ENCODE results near the gene NOX5. TPM values are rescaled to one million over a fixed set of nuclear protein-coding genes. Genes with fewer than 3 reads are reported as not detected.

The NOX5 gene
- total and polyA plus RNA-seq, 2 of the 4 experiments (the other 2 are of a cell fraction) = 0.07 TPM; not detected in 1

DNA sequence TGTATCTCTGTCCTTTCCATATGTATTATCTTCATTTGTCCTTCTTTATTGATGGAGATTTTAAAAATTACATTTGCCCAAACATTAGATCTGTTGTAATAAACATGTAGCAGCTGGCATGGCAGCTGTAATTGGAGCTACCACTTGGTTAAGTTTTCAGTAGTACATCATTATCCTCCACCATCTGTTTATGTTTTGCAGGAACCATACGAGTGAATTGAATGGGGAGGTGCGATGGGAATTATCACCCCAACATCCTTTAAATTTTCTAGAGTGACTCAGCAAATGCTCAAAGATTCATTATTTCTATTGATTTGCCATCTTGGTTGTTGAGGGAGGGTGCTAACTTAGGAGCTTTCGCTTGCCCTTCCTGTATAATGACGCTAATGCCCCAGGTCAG, 32.6 kb upstream of the NOX5 start:
- Histone ChIP-seq H2BK120ac (ENCODE audit: low read depth, low read length) (no peak overlapping the region), H3K27me3 (ENCODE audit: control insufficient read depth, insufficient read depth, low read length) (peaks cover 21% of the 10 kb centered on the region), H3K27ac (ENCODE audit: insufficient read depth, low read length) (no peak overlapping the region), H3K9ac (ENCODE audit: low read depth, low read length) (no peak overlapping the region), H4K8ac (ENCODE audit: low read depth in 2 of 2, low read length in 2 of 2) (no peak overlapping the region), H3K14ac (replicated peaks; ENCODE audit: low read depth, low read length) (no peak overlapping the region), H3K79me1 (ENCODE audit: low read depth in 1 of 2, low read length in 2 of 2) (no peaks in the 10 kb centered on the region), H2BK5ac (ENCODE audit: low read depth, low read length, poor library complexity, severe bottlenecking) (no peak overlapping the region), H2BK15ac (ENCODE audit: low read depth, low read length) (no peak overlapping the region), H3K9me3 (ENCODE audit: control insufficient read depth, insufficient read depth, low read length) (0 out of 2 replicates have a peak, but pooled peaks cover 2% of the 10 kb centered on the region), H2AK9ac (replicated peaks; ENCODE audit: low read depth, low read length, poor library complexity) (no peak overlapping the region), H3K56ac (ENCODE audit: extremely low read depth, insufficient read depth, low read length) (no peak overlapping the region), H3K36me3 (ENCODE audit: control insufficient read depth, insufficient read depth, low read length) (no peaks in the 10 kb centered on the region), H3K4ac (ENCODE audit: low read depth, low read length) (no peak overlapping the region), H2AK5ac (ENCODE audit: low read depth, low read length) (no peak overlapping the region), H2AFZ (replicated peaks; ENCODE audit: low read length, poor library complexity) (no peak overlapping the region), H4K91ac (ENCODE audit: insufficient read depth, low read depth, low read length) (no peak overlapping the region), H3K4me3 (ENCODE audit: insufficient read depth, low read depth, low read length) (no peak overlapping the region), H4K20me1 (ENCODE audit: insufficient read depth, low read length) (no peaks in the 10 kb centered on the region), H3K4me2 (ENCODE audit: low read depth, low read length) (no peak overlapping the region), H2BK20ac (ENCODE audit: low read depth, low read length) (no peak overlapping the region), H4K5ac (ENCODE audit: low read depth, low read length) (no peak overlapping the region), H3K4me1 (ENCODE audit: control insufficient read depth, insufficient read depth, low read length) (no peaks in the 10 kb centered on the region), H3K9me1 (ENCODE audit: insufficient read depth, low read length) (no peaks in the 10 kb centered on the region), H3K23ac (ENCODE audit: low read depth, low read length) (no peak overlapping the region), H3K18ac (ENCODE audit: low read depth, low read length) (no peak overlapping the region)
- no TSS peak for BruUV-seq (replicated peaks)
- intact Hi-C loops (cut with micrococcal nuclease) = no loop called here
- ChIA-PET CTCF (no interaction called here), POLR2A (ENCODE audit: unreplicated experiment) (no interaction called here)
- TF ChIP-seq RCOR1 (IDR thresholded peaks at IDR 0.05; ENCODE audit: insufficient replicate concordance, low read length) (no peak), NFE2L2 (IDR thresholded peaks at IDR 0.05; ENCODE audit: low read depth, low read length) (peak; percentile 56)
- TF ChIP-seq, protein P1, sequence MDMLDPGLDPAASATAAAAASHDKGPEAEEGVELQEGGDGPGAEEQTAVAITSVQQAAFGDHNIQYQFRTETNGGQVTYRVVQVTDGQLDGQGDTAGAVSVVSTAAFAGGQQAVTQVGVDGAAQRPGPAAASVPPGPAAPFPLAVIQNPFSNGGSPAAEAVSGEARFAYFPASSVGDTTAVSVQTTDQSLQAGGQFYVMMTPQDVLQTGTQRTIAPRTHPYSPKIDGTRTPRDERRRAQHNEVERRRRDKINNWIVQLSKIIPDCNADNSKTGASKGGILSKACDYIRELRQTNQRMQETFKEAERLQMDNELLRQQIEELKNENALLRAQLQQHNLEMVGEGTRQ (IDR thresholded peaks at IDR 0.05; ENCODE audit: low read depth, low read length) = no peak
- in situ Hi-C loops (cut with MboI; ENCODE audit: low sequenced_read_pairs) = no loop called here
- no CpG with 5 or more reads among the region's 4 CpGs for WGBS, 2 experiments (ENCODE audit: extremely low coverage in 2 of 2, insufficient read length in 1 of 2)
- ATAC-seq (ENCODE audit: low read depth) (no peak), DNase-seq (no peak)
- dilution Hi-C loops (cut with HindIII; ENCODE audit: low sequenced_read_pairs, unreplicated experiment) = no loop called here
